CD1c-positive myeloid dendritic cell (primary cell): Measurements from ENCODE around the gene CCDC190.
"Not testable (repeated sequence)": the region's sequence is repeated elsewhere in the genome, so short reads cannot be mapped to it uniquely, and the experiment has no call there.

Experiments used
- DNase-seq: peaks from one replicate; pipeline ENCODE4 v3.0.0-alpha.2; 2016; ENCODE audit errors: extremely low spot score

The CCDC190 gene

DNA sequence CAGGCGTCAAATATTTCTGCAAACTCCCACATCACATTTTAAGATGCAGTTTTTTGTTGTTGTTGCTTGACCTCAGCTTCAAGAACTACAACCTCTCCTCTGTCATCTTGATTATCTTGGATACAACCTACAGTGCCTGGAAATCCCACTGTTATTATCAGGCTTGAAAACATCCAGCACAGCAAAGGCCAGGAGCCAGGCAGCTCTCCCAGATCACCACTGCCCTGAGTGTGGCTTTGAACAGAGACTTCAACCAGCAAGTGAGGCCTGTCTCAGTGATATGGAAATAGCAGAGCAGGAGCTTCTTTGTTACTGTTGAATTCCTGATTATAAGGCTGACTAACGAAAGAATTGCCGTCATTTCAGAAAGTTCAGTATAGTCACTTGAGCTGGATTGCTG is 28.5 kb downstream of the CCDC190 start:
- DNase-seq, result no peak

DNA sequence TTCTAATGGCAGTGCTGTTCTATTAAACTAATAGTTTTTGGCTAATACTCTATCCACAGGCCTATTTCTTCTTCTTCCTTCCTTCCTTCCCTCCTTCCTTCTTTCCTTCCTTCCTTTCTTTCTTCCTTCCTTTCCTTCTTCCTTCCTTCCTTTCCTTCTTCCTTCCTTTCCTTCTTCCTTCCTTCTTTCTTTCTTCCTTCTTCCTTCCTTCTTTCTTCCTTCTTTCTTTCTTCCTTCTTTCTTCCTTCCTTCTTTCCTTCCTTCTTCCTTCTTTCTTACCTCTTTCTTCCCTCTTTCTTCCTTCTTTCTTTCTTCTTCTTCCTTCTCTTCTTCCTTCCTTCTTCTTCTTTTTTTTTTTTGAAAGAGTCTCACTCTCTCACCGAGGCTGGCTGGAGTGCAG is 31.7 kb downstream of the CCDC190 start:
- no peak for DNase-seq

GRCh38 chr1:162823771-162824525 is 37.0 kb downstream of the CCDC190 start:
- DNase-seq, result no peak

DNA sequence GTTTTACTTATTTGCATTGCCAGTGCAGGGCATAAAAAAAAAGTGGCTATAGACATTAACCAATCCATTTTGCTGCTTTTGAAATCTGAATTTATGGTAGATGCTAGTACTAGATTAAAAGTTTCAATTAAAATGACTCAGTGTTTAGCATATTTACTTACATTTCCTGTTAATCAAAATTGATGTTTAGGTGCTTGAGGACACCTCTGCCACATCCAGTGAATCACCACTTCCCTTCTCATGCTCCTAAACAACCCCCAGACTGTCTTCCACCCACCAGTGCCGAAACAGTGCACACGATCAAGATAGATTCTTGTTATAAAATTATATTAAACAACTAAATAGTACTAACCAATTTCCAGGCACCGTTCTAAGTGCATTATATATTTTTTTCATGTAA is 37.7 kb downstream of the CCDC190 start:
- DNase-seq, result no peak

GRCh38 chr1:162822391-162823200 is 38.4 kb downstream of the CCDC190 start:
- no peak for DNase-seq

DNA sequence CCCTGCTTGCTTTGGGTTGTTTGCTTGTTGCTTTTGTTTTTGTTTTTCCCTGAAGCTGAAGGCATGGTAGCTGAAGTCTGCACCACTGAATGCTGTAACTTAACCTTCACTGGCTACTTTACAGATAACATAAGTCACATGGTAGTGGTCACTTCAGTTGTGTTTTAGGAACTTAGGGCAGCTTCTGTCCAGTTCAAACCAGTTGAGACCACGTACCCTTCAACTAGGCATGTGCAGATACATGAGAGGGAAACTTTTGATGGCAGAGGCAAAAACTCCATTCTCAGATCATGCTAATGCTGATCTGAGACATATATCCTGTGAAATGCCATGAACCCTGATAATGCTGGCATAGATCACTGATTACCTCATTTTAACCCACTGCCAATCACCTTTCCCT is 42.3 kb downstream of the CCDC190 start:
- not testable (repeated sequence) for DNase-seq

DNA sequence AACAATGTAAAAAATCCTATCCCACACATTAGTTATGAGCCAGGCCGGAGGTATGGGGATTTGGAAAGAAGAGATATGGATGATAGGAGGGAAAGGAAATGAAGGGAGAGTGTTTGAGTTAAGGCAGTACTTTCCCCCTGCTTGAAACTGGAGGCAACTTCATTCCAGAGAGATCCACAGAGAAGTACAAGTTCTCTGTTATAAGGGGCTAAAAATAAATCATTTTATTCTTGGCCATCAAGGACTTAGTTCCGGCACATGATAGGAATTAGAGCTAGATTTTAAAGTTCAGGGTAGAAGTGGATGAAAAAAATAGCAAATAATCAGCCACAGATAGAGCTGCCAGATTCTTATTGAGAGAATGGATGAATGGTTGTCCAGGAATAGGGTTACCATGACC is 42.8 kb downstream of the CCDC190 start:
- not testable (repeated sequence) for DNase-seq

- not testable (repeated sequence) for DNase-seq
Measured at GRCh38 chr1:162812357-162812756, 48.6 kb downstream of the CCDC190 start.

DNA sequence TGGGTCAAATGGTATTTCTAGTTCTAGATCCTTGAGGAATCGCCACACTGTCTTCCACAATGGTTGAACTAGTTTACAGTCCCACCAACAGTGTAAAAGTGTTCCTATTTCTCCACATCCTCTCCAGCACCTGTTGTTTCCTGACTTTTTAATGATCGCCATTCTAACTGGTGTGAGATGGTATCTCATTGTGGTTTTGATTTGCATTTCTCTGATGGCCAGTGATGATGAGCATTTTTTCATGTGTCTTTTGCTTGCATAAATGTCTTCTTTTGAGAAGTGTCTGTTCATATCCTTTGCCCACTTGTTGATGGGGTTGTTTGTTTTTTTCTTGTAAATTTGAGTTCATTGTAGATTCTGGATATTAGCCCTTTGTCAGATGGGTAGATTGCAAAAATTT is 53.5 kb downstream of the CCDC190 start:
- not testable (repeated sequence) for DNase-seq
